NOMO-1 (cell line): ENCODE data around the gene COL13A1.
A peak's percentile ranks its signal among the peaks of the same experiment; 100 is the strongest.

Experiments used
- DNase-seq, 2 experiments: peaks; one replicate each; lab custom pipeline; 2025; ENCODE audit not compliant: unreplicated experiment in 2 of 2; lab: John Stamatoyannopoulos, UW

Gene COL13A1

GRCh38 chr10:69801434-69802315 is at the start of gene COL13A1:
COL13A1 (plus strand) TSS chr10:69801906; CDS start chr10:69802424, 518 bp downstream.
- DNase-seq = peak in 1 of 2 experiments; percentile 13

GRCh38 chr10:69752479-69752878 is 49.2 kb upstream of the COL13A1 start:
- DNase-seq = no peak

GRCh38 chr10:69756279-69756678 is 45.4 kb upstream of the COL13A1 start:
- no peak for DNase-seq

- DNase-seq = no peak
Measured at GRCh38 chr10:69757206-69757552, 44.5 kb upstream of the COL13A1 start.

DNA sequence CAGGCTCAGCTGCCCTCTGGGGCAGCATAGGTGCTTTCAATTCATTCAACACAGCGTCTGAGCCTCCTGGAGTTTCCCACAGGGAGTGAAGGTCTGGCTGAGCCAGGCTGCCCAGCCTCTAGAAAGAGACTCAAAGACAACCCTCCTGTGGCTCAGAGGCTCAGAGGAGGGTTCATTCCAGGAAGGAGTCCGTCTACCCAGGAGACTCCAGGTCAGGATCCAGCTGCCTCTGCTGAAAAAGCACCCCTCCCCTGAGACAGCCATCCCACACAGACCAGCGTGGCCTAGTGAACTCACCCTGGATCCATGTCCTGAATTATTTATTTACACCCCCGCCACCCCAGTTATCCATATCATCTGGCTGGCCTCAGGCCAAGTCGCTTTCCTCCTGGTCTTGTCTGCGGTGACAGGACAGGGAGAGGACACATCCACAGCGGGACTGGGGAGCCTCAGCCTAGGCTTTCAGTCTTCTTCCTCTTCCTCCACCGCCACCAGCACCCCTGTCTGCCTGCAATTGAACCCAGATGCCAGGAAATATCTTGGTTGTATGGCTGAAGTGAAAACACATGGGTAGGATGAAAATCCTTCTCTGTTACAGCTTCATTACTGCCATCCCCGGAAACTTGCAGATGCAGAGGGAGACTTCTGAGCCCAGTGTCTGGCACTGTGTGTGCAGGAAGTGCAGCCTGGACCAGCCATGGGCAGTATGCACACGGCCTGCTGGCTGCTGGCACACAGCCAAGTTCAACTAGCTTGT is 44.0 kb upstream of the COL13A1 start:
- no peak for DNase-seq

GRCh38 chr10:69758310-69758728 is 43.4 kb upstream of the COL13A1 start:
- DNase-seq = no peak

DNA sequence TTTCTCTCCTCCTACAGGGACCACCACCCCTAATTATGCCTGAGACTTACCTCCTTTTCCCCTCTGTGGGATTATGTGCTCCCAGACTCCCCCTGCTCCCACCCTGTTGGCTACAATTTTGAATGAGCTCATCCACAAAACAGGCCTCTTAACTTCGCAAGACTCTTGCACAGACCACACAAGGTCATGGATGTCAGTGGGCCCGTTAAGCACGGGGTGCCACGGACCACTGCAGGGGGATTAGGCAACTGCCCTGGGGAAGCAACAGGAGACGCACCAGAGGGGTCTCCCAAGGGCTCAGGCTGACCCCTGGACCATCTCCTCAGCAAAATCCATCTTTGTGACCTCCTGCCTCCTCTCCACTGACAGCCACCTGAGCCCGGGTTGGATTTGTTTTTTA is 42.1 kb upstream of the COL13A1 start:
- no peak for DNase-seq

DNA sequence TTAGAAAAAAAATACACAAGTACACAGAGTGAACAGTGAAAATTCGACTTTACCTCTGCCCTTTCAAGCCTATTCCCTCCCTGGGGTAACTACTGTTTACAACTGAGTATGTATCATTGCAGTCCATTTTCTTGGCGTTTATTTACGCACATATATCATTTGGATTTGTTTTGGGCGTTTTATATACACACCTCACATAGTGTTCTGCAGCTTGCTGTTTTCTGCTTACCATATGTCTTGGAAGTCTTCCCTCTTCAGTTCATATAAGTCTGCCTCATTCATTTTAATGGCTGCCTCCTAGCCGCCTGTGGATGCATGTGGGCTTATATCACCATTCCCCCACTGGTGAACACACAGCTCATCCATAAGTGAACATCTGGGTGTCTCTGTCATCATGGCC is 41.6 kb upstream of the COL13A1 start:
- no peak for DNase-seq

GRCh38 chr10:69761320-69761719 is 40.4 kb upstream of the COL13A1 start:
- DNase-seq = no peak

DNA sequence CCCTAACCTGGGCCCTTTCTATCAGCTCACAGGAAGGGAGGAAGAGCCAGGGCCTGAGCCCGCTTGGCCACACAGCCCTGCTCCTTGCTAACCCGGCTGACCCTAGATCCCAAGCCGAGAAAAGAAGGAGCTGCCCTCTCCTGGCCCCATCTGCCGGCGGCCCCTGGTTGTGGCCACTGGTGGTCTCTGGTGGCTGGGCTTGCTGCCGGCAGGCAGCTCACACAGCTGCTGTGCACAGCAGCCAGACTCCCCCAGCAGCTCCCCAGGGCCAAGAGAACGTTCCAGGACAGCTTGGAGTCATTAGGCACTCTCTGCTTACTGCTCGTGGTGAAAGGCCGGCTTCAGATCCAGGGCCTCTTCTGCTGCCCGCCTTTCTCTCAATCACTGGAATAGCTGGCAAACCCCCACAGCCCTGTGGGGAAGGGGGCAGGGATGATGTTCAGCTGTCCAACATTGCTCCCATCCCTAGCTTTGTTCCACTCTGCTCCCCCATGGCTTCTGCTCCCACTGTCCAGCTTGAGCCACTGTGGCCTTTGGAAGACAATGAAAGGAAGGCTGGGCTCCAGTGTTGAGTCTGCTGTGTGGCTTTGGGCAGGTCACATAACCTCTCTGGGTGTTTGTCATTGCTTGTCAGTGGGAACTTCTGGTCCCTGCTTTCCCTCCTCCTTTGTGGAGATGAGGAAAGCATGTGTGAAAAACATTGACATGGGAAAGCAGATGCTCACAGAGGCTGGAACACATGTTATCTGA is 35.4 kb upstream of the COL13A1 start:
- DNase-seq = no peak

GRCh38 chr10:69767793-69768192 is 33.9 kb upstream of the COL13A1 start:
- DNase-seq = no peak

- DNase-seq = no peak
Measured at GRCh38 chr10:69768386-69768785, 33.3 kb upstream of the COL13A1 start.

- no peak for DNase-seq
Measured at GRCh38 chr10:69769395-69769992, 32.2 kb upstream of the COL13A1 start.

DNA sequence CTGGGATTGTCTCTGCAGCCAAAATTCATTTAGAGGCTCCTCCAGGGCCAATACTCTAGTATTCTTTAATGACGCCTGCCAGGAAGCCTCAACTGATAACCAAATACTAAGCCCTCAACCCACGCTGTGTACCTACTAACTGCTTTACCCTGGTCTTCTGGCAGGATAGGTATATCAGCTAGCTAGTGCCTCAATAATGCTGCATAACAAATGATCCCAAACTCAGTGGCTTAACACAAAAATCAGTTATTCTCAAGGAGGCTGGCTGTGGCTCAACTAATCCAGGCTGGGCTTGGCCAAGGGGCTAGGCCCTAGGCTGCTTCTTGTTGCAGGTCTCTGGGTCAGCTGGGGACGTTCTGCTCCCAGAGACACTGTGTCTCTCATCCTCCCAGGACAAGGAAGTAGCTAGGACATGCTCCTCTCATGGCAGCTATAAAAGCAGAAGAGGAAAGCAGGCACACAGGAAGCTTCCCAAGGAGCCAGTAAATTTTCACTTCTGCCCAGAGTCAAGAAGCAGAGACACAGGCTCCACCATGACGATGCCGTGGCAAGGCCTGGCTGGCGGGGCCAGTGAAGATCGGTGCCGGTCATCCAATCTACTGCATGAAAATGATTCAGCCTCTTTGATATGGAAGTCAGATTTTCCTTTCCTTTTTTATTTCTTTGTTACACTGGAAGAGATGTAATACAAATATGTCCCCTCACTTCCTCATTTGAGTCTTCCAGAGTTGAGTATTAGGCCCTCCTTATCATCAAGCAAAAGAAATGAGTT is 28.6 kb upstream of the COL13A1 start:
- no peak for DNase-seq

DNA sequence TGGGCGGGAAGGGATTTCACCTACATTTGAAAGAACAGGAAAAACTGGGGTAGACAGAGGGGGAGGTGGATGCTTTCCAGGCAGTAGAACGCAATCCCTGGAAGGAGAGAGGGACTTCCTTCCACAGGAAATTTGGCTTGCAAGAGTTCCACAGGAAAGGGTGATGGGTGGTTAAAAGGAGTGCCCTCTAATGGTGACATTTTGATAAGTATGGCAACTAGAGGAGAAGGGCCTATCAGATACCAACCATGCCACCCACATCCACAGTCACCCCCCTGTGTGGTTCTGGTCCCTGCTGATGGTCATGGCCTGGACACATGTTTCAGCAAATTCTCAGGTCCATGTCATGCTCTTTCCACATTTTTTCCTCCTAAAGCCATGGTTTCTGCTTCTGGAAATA is 27.1 kb upstream of the COL13A1 start:
- DNase-seq = no peak

GRCh38 chr10:69780077-69780476 is 21.6 kb upstream of the COL13A1 start:
- DNase-seq = no peak

DNA sequence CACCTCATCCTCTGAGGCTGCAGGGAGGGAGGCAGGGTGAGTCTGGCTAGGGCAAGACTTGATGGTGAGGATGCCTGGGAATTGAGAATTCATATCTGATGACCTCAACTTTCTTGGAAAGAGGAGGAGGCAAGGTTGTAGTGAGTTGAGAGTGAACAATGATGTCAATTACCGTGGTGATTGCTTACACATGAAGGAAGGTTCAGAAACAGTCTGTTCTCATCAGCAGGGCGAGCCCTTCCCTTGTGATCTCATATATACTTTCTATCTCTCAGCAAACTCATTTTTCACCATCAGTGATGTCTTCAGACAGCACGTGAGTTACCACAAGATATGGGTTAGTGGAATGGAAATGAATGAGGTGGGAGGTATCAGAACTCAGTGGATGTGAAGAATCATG is 20.1 kb upstream of the COL13A1 start:
- no peak for DNase-seq

GRCh38 chr10:69783515-69783914 is 18.2 kb upstream of the COL13A1 start:
- no peak for DNase-seq

DNA sequence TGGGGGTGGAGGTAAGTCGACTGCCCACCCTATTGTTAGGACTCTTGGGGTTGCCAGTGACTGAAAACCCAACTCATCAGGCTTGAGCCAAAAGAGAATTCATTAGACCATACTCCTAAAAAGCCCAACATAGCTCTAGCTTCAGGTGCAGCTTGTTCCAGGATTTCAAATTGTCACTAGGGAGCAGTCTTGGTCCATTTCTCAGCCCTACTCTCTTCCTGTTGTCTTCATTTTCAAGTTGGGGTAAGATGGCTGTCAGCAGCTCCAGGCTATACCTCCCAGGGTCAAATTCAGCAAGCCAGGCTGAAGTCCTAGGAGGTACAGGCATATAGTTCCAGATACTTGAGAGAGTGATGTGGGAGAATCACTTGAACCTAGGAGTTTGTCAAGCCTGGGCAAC is 14.9 kb upstream of the COL13A1 start:
- DNase-seq = peak in 1 of 2 experiments; percentile 14

DNA sequence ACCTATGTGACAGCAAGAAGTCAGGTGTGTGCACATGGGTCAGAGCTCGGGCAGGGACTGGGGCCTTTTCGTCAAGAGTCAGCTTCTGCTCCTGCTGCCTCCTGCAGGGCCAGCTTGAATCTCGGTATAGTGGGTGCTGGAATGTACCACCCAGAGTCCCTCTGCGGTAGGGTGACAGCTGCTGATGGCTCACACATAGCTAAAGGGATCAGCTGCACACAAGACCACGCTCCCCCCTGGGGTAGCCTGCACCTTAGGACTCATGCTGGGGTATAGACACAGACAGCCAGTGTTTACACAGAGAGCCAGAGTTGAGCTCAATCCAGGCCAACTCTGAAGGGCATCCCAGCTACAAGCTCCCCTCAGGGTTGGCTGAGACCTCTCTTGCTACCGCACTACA is 14.0 kb upstream of the COL13A1 start:
- no peak for DNase-seq
